Activated T-helper 1 cell treated with anti-CD3 and anti-CD28 coated beads, Interleukin-12 subunit alpha, Interleukin-12 subunit beta, Interleukin-2, Interleukin-4 antibody, amounts not matched to agents 30 ng/mL and 10 ng/mL and 1 ng/mL, durations not matched to agents 14 hours and 24 hours and 36 hours (primary cell): Measurements from ENCODE around the gene TENM4. TPM values are rescaled to one million over a fixed set of nuclear protein-coding genes. Genes with fewer than 3 reads are reported as not detected.

Experiments used
- DNase-seq: peaks from one replicate; pipeline ENCODE4 v3.0.0; 2021; ENCODE audit warnings: low spot score
- H3K27ac Mint-ChIP-seq: one replicate; pipeline ENCODE4 v1.8.0; 2021; ENCODE audit warnings: mild to moderate bottlenecking, mixed read lengths
- H3K27me3 Mint-ChIP-seq: one replicate; pipeline ENCODE4 v1.8.0; 2022; ENCODE audit warnings: mild to moderate bottlenecking, moderate library complexity, mixed read lengths; ENCODE audit not compliant: insufficient read depth
- H3K36me3 Mint-ChIP-seq: one replicate; pipeline ENCODE4 v1.8.0; 2021; ENCODE audit warnings: low read depth, mixed read lengths
- H3K4me1 Mint-ChIP-seq: one replicate; pipeline ENCODE4 v1.8.0; 2021; ENCODE audit warnings: low read depth, mixed read lengths
- H3K4me3 Mint-ChIP-seq: one replicate; pipeline ENCODE4 v1.8.0; 2021; ENCODE audit warnings: mild to moderate bottlenecking, moderate library complexity, mixed read lengths
- H3K9me3 Mint-ChIP-seq: one replicate; pipeline ENCODE4 v1.8.0; 2021; ENCODE audit warnings: mixed read lengths
- intact Hi-C: fragments of 100-400 bp; cut with micrococcal nuclease; formaldehyde crosslinking; loops from one replicate; pipeline ENCODE4 v1.15.1; 2024
- total RNA-seq: library from RNA; stranded (reverse); gene quantifications from 2 replicates; pipeline ENCODE4 v1.2.3, GENCODE V29; 2022

The TENM4 gene
- total RNA-seq, 1 donor from 2014 or later = 0.03 TPM

- Mint-ChIP-seq H3K4me1 (no peaks in the 10 kb centered on the region), H3K36me3 (no peaks in the 10 kb centered on the region), H3K4me3 (no peak overlapping the region), H3K27ac (no peak overlapping the region), H3K9me3 (no peaks in the 10 kb centered on the region), H3K27me3 (peaks cover 3% of the 10 kb centered on the region)
- no peak for DNase-seq
- intact Hi-C loops = loop anchor here (10.0 kb wide), 1 partner anchor 364 kb away; no protein-coding TSS in a partner anchor
Observed at GRCh38 chr11:79078999-79079398, 361.8 kb downstream of the TENM4 start.

- intact Hi-C loops = loop anchor here (10.0 kb wide), 1 partner anchor 364 kb away; no protein-coding TSS in a partner anchor
- Mint-ChIP-seq H3K27me3 (peaks cover 3% of the 10 kb centered on the region), H3K9me3 (no peaks in the 10 kb centered on the region), H3K4me3 (no peak overlapping the region), H3K4me1 (no peaks in the 10 kb centered on the region), H3K27ac (no peak overlapping the region), H3K36me3 (no peaks in the 10 kb centered on the region)
- DNase-seq = no peak
Observed at GRCh38 chr11:79078456-79078855, 362.4 kb downstream of the TENM4 start.

- H3K27ac Mint-ChIP-seq = no peak overlapping the region
- H3K27me3 Mint-ChIP-seq = peaks cover 3% of the 10 kb centered on the region
- no peaks in the 10 kb centered on the region for H3K9me3 Mint-ChIP-seq
- H3K36me3 Mint-ChIP-seq = no peaks in the 10 kb centered on the region
- DNase-seq = no peak
- H3K4me1 Mint-ChIP-seq = no peaks in the 10 kb centered on the region
- no peak overlapping the region for H3K4me3 Mint-ChIP-seq
- intact Hi-C loops = loop anchor here (10.0 kb wide), 1 partner anchor 363 kb away; no protein-coding TSS in a partner anchor
Observed at GRCh38 chr11:79077702-79078330, 363.0 kb downstream of the TENM4 start.

GRCh38 chr11:79076526-79077115 is 364.2 kb downstream of the TENM4 start:
- no peaks in the 10 kb centered on the region for H3K9me3 Mint-ChIP-seq
- no peak overlapping the region for H3K27ac Mint-ChIP-seq
- DNase-seq = no peak
- peaks cover 3% of the 10 kb centered on the region for H3K27me3 Mint-ChIP-seq
- no peak overlapping the region for H3K4me3 Mint-ChIP-seq
- H3K4me1 Mint-ChIP-seq = no peaks in the 10 kb centered on the region
- no peaks in the 10 kb centered on the region for H3K36me3 Mint-ChIP-seq
- intact Hi-C loops = loop anchor here (10.0 kb wide), 1 partner anchor 362 kb away; no protein-coding TSS in a partner anchor

- Mint-ChIP-seq H3K9me3 (no peaks in the 10 kb centered on the region), H3K27me3 (peaks cover 3% of the 10 kb centered on the region)
- no peak for DNase-seq
Observed at GRCh38 chr11:79074547-79074946, 366.3 kb downstream of the TENM4 start.

GRCh38 chr11:79071190-79071589 is 369.6 kb downstream of the TENM4 start:
- intact Hi-C loops = loop anchor here (10.0 kb wide), 1 partner anchor 356 kb away; no protein-coding TSS in a partner anchor
- H3K27me3 Mint-ChIP-seq = peaks cover 7% of the 10 kb centered on the region
- no peak overlapping the region for H3K4me3 Mint-ChIP-seq
- H3K4me1 Mint-ChIP-seq = no peaks in the 10 kb centered on the region
- no peaks in the 10 kb centered on the region for H3K9me3 Mint-ChIP-seq
- H3K27ac Mint-ChIP-seq = no peak overlapping the region
- DNase-seq = no peak
- H3K36me3 Mint-ChIP-seq = no peaks in the 10 kb centered on the region

More at GRCh38 chr11:79074547-79074946, 366.3 kb downstream of the TENM4 start:
- no peaks in the 10 kb centered on the region for H3K36me3 Mint-ChIP-seq
- H3K27ac Mint-ChIP-seq = no peak overlapping the region
- intact Hi-C loops = loop anchor here (10.0 kb wide), 1 partner anchor 360 kb away; no protein-coding TSS in a partner anchor
- no peak overlapping the region for H3K4me3 Mint-ChIP-seq
- H3K4me1 Mint-ChIP-seq = no peaks in the 10 kb centered on the region

- intact Hi-C loops = loop anchor here (10.0 kb wide), 1 partner anchor 356 kb away; no protein-coding TSS in a partner anchor
- Mint-ChIP-seq H3K27me3 (peaks cover 7% of the 10 kb centered on the region), H3K9me3 (no peaks in the 10 kb centered on the region), H3K36me3 (no peaks in the 10 kb centered on the region), H3K27ac (no peak overlapping the region), H3K4me1 (no peaks in the 10 kb centered on the region), H3K4me3 (no peak overlapping the region)
- DNase-seq = no peak
Observed at GRCh38 chr11:79070518-79070917, 370.3 kb downstream of the TENM4 start.

- DNase-seq = no peak
- H3K36me3 Mint-ChIP-seq = no peaks in the 10 kb centered on the region
- no peak overlapping the region for H3K4me3 Mint-ChIP-seq
- H3K27ac Mint-ChIP-seq = no peak overlapping the region
- intact Hi-C loops = no loop called here
- H3K9me3 Mint-ChIP-seq = no peaks in the 10 kb centered on the region
- H3K27me3 Mint-ChIP-seq = peaks cover 4% of the 10 kb centered on the region
- no peaks in the 10 kb centered on the region for H3K4me1 Mint-ChIP-seq
Observed at GRCh38 chr11:79069504-79069903, 371.3 kb downstream of the TENM4 start.

GRCh38 chr11:79068356-79068755 is 372.5 kb downstream of the TENM4 start:
- Mint-ChIP-seq H3K27me3 (peaks cover 4% of the 10 kb centered on the region), H3K4me3 (no peak overlapping the region), H3K4me1 (no peaks in the 10 kb centered on the region), H3K36me3 (no peaks in the 10 kb centered on the region), H3K27ac (no peak overlapping the region), H3K9me3 (no peaks in the 10 kb centered on the region)
- intact Hi-C loops = no loop called here
- DNase-seq = no peak

- no peaks in the 10 kb centered on the region for H3K36me3 Mint-ChIP-seq
- H3K9me3 Mint-ChIP-seq = no peaks in the 10 kb centered on the region
- H3K4me1 Mint-ChIP-seq = no peaks in the 10 kb centered on the region
- H3K27me3 Mint-ChIP-seq = peaks cover 4% of the 10 kb centered on the region
- no peak for DNase-seq
- H3K4me3 Mint-ChIP-seq = no peak overlapping the region
- intact Hi-C loops = no loop called here
- no peak overlapping the region for H3K27ac Mint-ChIP-seq
Observed at GRCh38 chr11:79067352-79067679, 373.5 kb downstream of the TENM4 start.

- DNase-seq = no peak
- no peaks in the 10 kb centered on the region for H3K9me3 Mint-ChIP-seq
- H3K27me3 Mint-ChIP-seq = peaks cover 4% of the 10 kb centered on the region
- H3K27ac Mint-ChIP-seq = no peak overlapping the region
- intact Hi-C loops = no loop called here
- no peaks in the 10 kb centered on the region for H3K4me1 Mint-ChIP-seq
- H3K36me3 Mint-ChIP-seq = no peaks in the 10 kb centered on the region
- H3K4me3 Mint-ChIP-seq = no peak overlapping the region
Observed at GRCh38 chr11:79066456-79067351, 374.1 kb downstream of the TENM4 start.

GRCh38 chr11:79062814-79063762 is 377.7 kb downstream of the TENM4 start:
- no peak overlapping the region for H3K4me3 Mint-ChIP-seq
- peaks cover 6% of the 10 kb centered on the region for H3K27me3 Mint-ChIP-seq
- H3K4me1 Mint-ChIP-seq = no peaks in the 10 kb centered on the region
- H3K27ac Mint-ChIP-seq = no peak overlapping the region
- no peaks in the 10 kb centered on the region for H3K36me3 Mint-ChIP-seq
- no peaks in the 10 kb centered on the region for H3K9me3 Mint-ChIP-seq
- intact Hi-C loops = no loop called here
- DNase-seq = no peak
